Measurements from ENCODE around the gene TRIP12.
"Not testable (repeated sequence)": the region's sequence is repeated elsewhere in the genome, so short reads cannot be mapped to it uniquely, and the experiment has no call there.

Gene TRIP12

DNA sequence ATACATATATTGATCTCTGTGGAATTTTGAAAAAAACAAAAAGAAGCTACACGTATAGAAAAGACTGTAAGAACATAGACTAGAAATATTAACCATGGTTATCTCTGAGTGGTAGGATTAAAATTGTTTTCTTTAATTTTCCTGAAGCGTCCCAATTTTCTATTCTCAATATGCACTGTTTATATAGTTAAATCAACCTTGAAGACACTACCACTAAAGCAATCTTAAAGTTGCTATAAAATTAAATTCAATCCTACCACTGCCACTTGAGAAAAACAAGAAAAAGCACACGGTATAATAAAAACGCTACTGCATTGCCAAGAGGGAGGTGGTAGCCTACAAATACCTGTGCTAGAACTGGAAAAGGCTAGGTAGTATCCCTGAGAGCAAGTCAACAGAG lies 47.2 kb downstream of the TRIP12 start:
- no peak for TF ChIP-seq POLR2A (IDR thresholded peaks at IDR 0.05; ENCODE audit: low read length)
- TF ChIP-seq GATA1 (IDR thresholded peaks at IDR 0.05; ENCODE audit: low read depth, low read length): no peak
- DNase-seq: no peak

DNA sequence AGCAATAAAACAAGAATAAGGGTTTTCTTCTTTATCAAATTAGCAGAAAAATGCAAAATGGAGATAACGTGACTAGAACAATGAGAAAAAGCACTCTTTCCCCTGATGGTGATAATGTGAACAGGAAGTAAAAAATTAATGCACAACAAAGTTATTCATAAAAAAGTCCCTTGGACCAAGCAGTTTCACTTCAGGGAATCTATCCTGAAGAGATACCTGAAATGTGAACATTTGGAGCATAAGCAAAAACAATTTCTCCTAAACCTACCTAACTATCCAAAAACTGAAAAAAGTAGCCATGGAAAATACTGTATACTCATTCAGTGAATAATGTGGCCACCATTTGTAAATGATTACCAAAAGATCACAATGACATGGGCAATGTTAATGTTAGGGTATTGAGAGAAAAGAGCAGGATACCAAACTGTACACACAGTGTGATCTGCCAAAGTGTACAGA lies 48.7 kb downstream of the TRIP12 start:
- peak; percentile 18 to 25 for DNase-seq
- TF ChIP-seq POLR2A (IDR thresholded peaks at IDR 0.05; ENCODE audit: low read length) (no peak), GATA1 (IDR thresholded peaks at IDR 0.05; ENCODE audit: low read depth, low read length) (no peak)

GRCh38 chr2:229870903-229871656 lies 50.7 kb downstream of the TRIP12 start:
- no peak for TF ChIP-seq GATA1 (IDR thresholded peaks at IDR 0.05; ENCODE audit: low read depth, low read length)
- no peak for TF ChIP-seq POLR2A (IDR thresholded peaks at IDR 0.05; ENCODE audit: low read length)
- no peak for DNase-seq

DNA sequence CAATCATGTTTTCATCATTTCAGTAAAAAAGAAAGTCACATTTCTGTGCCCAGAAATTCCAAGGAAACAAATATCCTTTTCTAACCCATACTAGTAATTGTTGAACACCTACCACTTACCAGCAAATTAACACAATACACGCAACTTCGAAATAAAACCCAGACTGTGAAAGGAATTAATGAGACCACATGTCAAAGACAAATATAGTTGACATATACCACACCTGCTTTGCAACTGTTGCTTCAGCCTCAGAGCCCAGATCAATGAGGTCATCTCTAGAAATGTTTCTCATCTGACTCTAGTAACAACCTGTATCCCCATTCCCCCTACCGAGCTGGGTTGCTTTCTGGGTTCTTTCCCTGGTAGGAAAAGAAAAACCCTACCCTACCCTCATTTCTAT lies 52.6 kb downstream of the TRIP12 start:
- no peak for DNase-seq
- no peak for TF ChIP-seq POLR2A (IDR thresholded peaks at IDR 0.05; ENCODE audit: low read length)
- TF ChIP-seq GATA1 (IDR thresholded peaks at IDR 0.05; ENCODE audit: low read depth, low read length): no peak

DNA sequence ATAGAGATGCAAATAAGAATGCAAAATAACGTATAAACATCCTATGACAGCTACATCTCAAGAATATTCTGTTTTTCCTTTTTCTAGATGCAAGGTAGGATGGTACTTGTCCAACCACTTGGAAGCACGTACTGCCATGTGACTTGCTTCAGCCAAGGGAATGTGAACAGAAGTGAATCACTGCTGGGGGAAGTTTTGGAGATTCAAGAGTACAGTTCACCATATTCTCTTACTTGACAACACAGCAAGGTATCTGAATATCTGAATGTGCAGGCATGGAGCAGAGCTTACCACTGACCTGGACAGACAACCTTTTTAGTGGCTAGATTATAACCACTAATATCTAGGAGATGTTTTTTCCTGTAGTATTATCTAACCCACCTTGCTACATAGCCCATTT lies 53.0 kb downstream of the TRIP12 start:
- TF ChIP-seq GATA1 (IDR thresholded peaks at IDR 0.05; ENCODE audit: low read depth, low read length) (no peak), POLR2A (IDR thresholded peaks at IDR 0.05; ENCODE audit: low read length) (no peak)

GRCh38 chr2:229865033-229865432 lies 56.8 kb downstream of the TRIP12 start:
- no peak for TF ChIP-seq POLR2A (IDR thresholded peaks at IDR 0.05; ENCODE audit: low read length)
- no peak for DNase-seq

More for the DNA sequence above, 53.0 kb downstream of the TRIP12 start:
- no peak for DNase-seq

- DNase-seq: no peak
- TF ChIP-seq GATA1 (IDR thresholded peaks at IDR 0.05; ENCODE audit: low read depth, low read length): no peak
- TF ChIP-seq POLR2A (IDR thresholded peaks at IDR 0.05; ENCODE audit: low read length): no peak
These were observed 60.4 kb downstream of the TRIP12 start for GRCh38 chr2:229861431-229861830.

DNA sequence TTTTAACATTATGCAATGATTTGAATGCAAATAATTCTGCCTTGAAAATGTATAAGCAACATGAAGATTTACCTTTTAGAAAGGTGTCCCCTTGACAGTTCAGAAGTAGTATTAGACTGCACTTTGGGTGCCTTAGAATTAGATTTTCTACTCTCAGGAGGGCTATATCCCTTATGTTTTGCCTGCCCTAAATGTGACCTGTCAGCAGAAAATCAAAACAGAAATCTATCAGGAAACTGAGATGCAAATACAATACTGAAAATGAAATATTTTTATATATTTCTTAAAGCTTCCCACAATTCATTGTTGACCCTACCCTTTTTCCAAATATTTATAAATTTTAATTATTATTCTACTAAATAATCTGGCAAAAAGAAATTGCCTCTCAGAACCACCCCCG lies 61.5 kb downstream of the TRIP12 start:
- no peak for DNase-seq
- TF ChIP-seq POLR2A (IDR thresholded peaks at IDR 0.05; ENCODE audit: low read length): no peak

- no peak for TF ChIP-seq POLR2A (IDR thresholded peaks at IDR 0.05; ENCODE audit: low read length)
- TF ChIP-seq GATA1 (IDR thresholded peaks at IDR 0.05; ENCODE audit: low read depth, low read length): no peak
- no peak for DNase-seq
These were observed 63.5 kb downstream of the TRIP12 start for GRCh38 chr2:229858351-229858750.

DNA sequence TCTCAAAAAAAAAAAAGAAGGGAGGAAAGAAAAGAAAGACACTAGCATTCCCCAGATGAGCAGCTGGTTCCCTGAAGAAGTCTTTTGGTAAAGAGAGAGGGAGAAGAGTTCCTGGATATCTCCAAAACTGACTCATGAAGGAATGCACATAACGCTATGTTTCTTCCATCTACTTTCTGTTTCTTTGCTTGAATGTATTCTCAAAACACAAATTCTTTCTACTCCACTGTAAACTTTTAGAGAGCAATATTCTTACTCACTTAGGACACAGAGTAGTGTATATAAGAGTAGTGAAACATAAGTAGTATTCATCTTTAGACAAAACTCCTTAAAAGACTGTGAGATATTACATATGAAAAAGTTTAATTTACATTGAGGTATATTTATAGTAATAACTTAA lies 64.2 kb downstream of the TRIP12 start:
- TF ChIP-seq GATA1 (IDR thresholded peaks at IDR 0.05; ENCODE audit: low read depth, low read length) (no peak), POLR2A (IDR thresholded peaks at IDR 0.05; ENCODE audit: low read length) (no peak)
- DNase-seq: no peak

DNA sequence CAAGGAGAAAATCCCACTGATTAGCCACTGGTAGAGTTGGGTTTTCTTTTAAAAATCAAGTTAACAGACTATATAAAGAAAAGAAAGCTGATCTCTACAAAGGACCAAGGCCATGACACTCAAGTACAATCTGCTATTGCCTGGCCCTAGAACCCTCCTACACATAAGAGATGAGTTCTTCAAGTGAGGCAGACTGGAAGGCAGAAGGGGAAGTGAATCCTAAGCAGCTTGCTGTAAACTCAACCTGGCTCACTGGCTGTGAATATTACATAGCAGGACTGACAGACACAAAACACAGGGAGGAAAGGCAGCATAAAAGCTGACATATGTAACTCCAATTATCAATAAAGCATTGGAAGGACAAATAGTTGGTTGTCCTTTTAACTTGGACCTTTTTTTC lies 65.4 kb downstream of the TRIP12 start:
- TF ChIP-seq POLR2A (IDR thresholded peaks at IDR 0.05; ENCODE audit: low read length) (no peak), GATA1 (IDR thresholded peaks at IDR 0.05; ENCODE audit: low read depth, low read length) (no peak)
- DNase-seq: peak in 1 of 2 experiments; percentile 6

DNA sequence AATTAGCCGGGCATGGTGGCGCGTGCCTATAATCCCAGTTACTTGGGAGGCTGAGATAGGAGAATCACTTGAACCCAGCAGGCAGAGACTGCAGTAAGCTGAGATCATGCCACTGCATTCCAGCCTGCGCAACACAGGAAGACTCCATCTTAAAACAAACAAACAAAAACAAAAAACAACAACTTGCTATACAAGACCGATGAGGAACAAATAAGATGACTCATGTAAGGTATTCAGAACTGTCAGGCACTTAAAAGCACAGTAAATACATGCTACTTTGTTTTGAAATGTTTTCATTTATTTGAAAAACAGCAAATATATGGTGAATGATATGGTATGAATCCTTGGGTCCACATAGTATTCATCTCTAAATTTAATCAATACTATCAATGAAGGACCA lies 66.7 kb downstream of the TRIP12 start:
- no peak for TF ChIP-seq POLR2A (IDR thresholded peaks at IDR 0.05; ENCODE audit: low read length)
- no peak for TF ChIP-seq GATA1 (IDR thresholded peaks at IDR 0.05; ENCODE audit: low read depth, low read length)
- DNase-seq: no peak

GRCh38 chr2:229852565-229852964 lies 69.2 kb downstream of the TRIP12 start:
- TF ChIP-seq POLR2A (IDR thresholded peaks at IDR 0.05; ENCODE audit: low read length): peak; percentile 17
- TF ChIP-seq GATA1 (IDR thresholded peaks at IDR 0.05; ENCODE audit: low read depth, low read length): no peak
- DNase-seq: peak; percentile 66 to 83

DNA sequence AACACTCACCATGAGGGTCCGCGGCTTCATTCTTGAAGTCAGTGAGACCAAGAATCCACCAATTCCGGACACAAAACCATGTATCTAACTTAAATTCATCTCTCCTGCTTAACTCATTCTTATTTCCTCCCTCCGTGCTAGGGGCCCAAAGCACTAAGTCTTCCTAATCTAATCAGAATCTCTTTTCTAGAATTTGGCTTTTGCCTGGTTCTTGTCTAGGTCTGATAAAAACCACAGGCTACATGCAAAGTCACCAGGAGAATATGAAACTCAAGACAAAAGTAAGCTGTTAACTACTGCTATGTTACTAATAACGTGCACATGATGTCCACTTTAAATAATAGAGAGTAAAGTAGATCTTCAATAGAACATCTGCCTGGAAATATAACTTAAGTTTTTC lies 69.9 kb downstream of the TRIP12 start:
- peak; percentile 56 to 82 for DNase-seq
- no peak for TF ChIP-seq GATA1 (IDR thresholded peaks at IDR 0.05; ENCODE audit: low read depth, low read length)
- TF ChIP-seq POLR2A (IDR thresholded peaks at IDR 0.05; ENCODE audit: low read length): no peak

- not testable (repeated sequence) for DNase-seq
These were observed 71.2 kb downstream of the TRIP12 start for GRCh38 chr2:229850355-229851275.
